K562 (cell line): ENCODE measurements around the gene DCTD. TPM values are rescaled to one million over a fixed set of nuclear protein-coding genes. Genes with fewer than 3 reads are reported as not detected.

Experiments
- CBFA2T3 ChIP-seq: fragments of 450-650 bp; IDR thresholded peaks from 2 replicates; pipeline ENCODE4 v1.6.1; 2017
- CEBPG ChIP-seq, 3 experiments: fragments of 200-800 bp in 1 of 3; sonication (Bioruptor generic) in 1 of 3; sonication (generic) in 1 of 3; formaldehyde crosslinking in 1 of 3; IDR thresholded peaks in 2 of 3; conservative IDR thresholded peaks in 1 of 3; 2 replicates each; pipeline versions ENCODE4 v1.6.1 to v1.8.0; 2016 to 2022; ENCODE audit warnings: missing compliant biosample characterization in 2 of 3, missing genetic modification characterization in 2 of 3, mild to moderate bottlenecking in 1 of 3, missing genetic modification reagents in 1 of 3
- CREM ChIP-seq: IDR thresholded peaks from 2 replicates; pipeline ENCODE4 v1.6.1; 2014; ENCODE audit warnings: antibody characterized with exemption, low read depth
- E2F5 ChIP-seq: sonication (generic); formaldehyde crosslinking; IDR thresholded peaks from 2 replicates; pipeline ENCODE4 v1.8.0; 2022; ENCODE audit warnings: mild to moderate bottlenecking, missing genetic modification reagents
- HOXB6 ChIP-seq: fragments of 250-450 bp; sonication (Bioruptor Pico); IDR thresholded peaks from 2 replicates; pipeline ENCODE4 v1.5.1; 2022; ENCODE audit warnings: mild to moderate bottlenecking, borderline replicate concordance
- MITF ChIP-seq: IDR thresholded peaks from 2 replicates; pipeline ENCODE4 v1.6.1; 2014; ENCODE audit warnings: antibody characterized with exemption
- MYC ChIP-seq, 2 experiments: fragments of 250-450 bp in 1 of 2; sonication (Bioruptor Pico) in 1 of 2; IDR thresholded peaks; 2 replicates each; pipeline versions ENCODE4 v1.5.1 to v1.6.1; 2012 to 2021; ENCODE audit warnings: low read depth in 2 of 2, borderline replicate concordance in 1 of 2, improper control_type of control experiment in 1 of 2, low read length in 1 of 2, mild to moderate bottlenecking in 1 of 2, moderate library complexity in 1 of 2
- PRDM10 ChIP-seq: fragments of 450-650 bp; IDR thresholded peaks from 2 replicates; pipeline ENCODE4 v1.6.1; 2018; ENCODE audit not compliant: partially characterized antibody
- SMAD2 ChIP-seq: fragments of 150-350 bp; IDR thresholded peaks from 2 replicates; pipeline ENCODE4 v1.6.1; 2014; ENCODE audit warnings: low read depth, mild to moderate bottlenecking, low read length
- SMARCC2 ChIP-seq: fragments of 450-650 bp; IDR thresholded peaks from 2 replicates; pipeline ENCODE4 v1.6.1; 2017; ENCODE audit warnings: antibody characterized with exemption, moderate library complexity, mild to moderate bottlenecking, low read depth
- TSC22D4 ChIP-seq: fragments of 450-650 bp; IDR thresholded peaks from 2 replicates; pipeline ENCODE4 v1.6.1; 2016; ENCODE audit warnings: missing genetic modification characterization, missing biosample characterization, control low read depth
- TSHZ1 ChIP-seq: fragments of 250-450 bp; sonication (Bioruptor Pico); IDR thresholded peaks from 2 replicates; pipeline ENCODE4 v1.4.0; 2020; ENCODE audit warnings: mild to moderate bottlenecking, moderate library complexity
- ZBTB8A ChIP-seq: fragments of 450-650 bp; IDR thresholded peaks from 2 replicates; pipeline ENCODE4 v1.6.1; 2018; ENCODE audit warnings: mild to moderate bottlenecking, moderate library complexity; ENCODE audit not compliant: partially characterized antibody
- ZKSCAN1 ChIP-seq: fragments of 150-350 bp; IDR thresholded peaks from 2 replicates; pipeline ENCODE4 v1.6.1; 2016; ENCODE audit warnings: low read depth, low read length
- ZNF217 ChIP-seq: sonication (generic); formaldehyde crosslinking; IDR thresholded peaks from 2 replicates; pipeline ENCODE4 v1.8.0; 2022; ENCODE audit warnings: mild to moderate bottlenecking, missing genetic modification reagents
- ZNF41 ChIP-seq: fragments of 250-450 bp; sonication (Bioruptor Pico); conservative IDR thresholded peaks from 2 replicates; pipeline ENCODE4 v1.4.0; 2020; ENCODE audit warnings: mild to moderate bottlenecking
- ZNF707 ChIP-seq: fragments of 250-450 bp; sonication (Bioruptor Pico); conservative IDR thresholded peaks from 2 replicates; pipeline ENCODE4 v1.8.0; 2022; ENCODE audit warnings: inconsistent platforms, mild to moderate bottlenecking, moderate library complexity
- polyA plus RNA-seq, 8 experiments: library from polyadenylated mRNA; depleted of rRNA in 4 of 8; stranded (reverse) in 5 of 8; unstranded in 3 of 8; fragments of >200 nt; fragmentation: Nextera tagmentation in 2 of 8; fragmentation: Illumina TruSeq in 1 of 8; extraction: Ambion mirVana in 2 of 8; extraction: Trizol in 1 of 8; gene quantifications; 2 replicates each; pipeline versions ENCODE4 v1.2.1 to v1.2.3, GENCODE V29; 2011 to 2014; ENCODE audit warnings: inconsistent platforms in 1 of 8, missing spikeins in 1 of 8
- total RNA-seq, 7 experiments: library from RNA; depleted of rRNA in 6 of 7; stranded (reverse); fragments of >200 nt in 6 of 7; fragmentation: Illumina TruSeq in 2 of 7; extraction: Trizol in 2 of 7; gene quantifications; 2 replicates each; pipeline versions ENCODE4 v1.2.1 to v1.2.3, GENCODE V29; 2011 to 2021; ENCODE audit warnings: low replicate concordance in 1 of 7

Gene DCTD
- total and polyA plus RNA-seq, 9 of the 15 experiments (the other 6 are each of a cell fraction or from before 2014, with no cell fraction given): 38.7 to 114 (median 76.5) TPM

- TF ChIP-seq MITF (no peak; the same call in 1 of the 2 replicates), ZBTB8A (no peak), ZNF707 (CRISPR knock-in tag) (no peak), CBFA2T3 (0 out of 2 replicates have a peak, but pooled peaks have one; percentile 8), ZNF41 (CRISPR knock-in tag) (no peak), TSHZ1 (CRISPR knock-in tag) (no peak), PRDM10 (no peak), MYC (IDR thresholded peaks at IDR 0.05; ENCODE audit: low read depth, low read length) (peak; percentile 89), MYC (CRISPR knock-in tag; IDR thresholded peaks at IDR 0.05; ENCODE audit: borderline replicate concordance, low read depth) (no peak), ZNF217 (CRISPR knock-in tag) (no peak), CREM (peak; percentile 55; the same call in 1 of the 2 replicates), HOXB6 (CRISPR knock-in tag) (no peak), CEBPG (CRISPR knock-in tag; IDR thresholded peaks at IDR 0.05) (no peak), CEBPG (tag; conservative IDR thresholded peaks at IDR 0.05 in 1 of 2, IDR thresholded peaks at IDR 0.05 in 1 of 2) (no peak), SMARCC2 (no peak), E2F5 (no peak), ZKSCAN1 (no peak), SMAD2 (no peak), TSC22D4 (tag) (no peak)
These were observed at the start of gene DCTD (continued) for GRCh38 chr4:182917182-182918043.
